NCI-H1092 treated with DMSO at 0.1 percent for 48 hours (cell line): ENCODE measurements around the gene GTF3A.

Experiments
- DNase-seq: peaks from one replicate; lab custom pipeline; 2025; lab: John Stamatoyannopoulos, UW

The GTF3A gene

DNA sequence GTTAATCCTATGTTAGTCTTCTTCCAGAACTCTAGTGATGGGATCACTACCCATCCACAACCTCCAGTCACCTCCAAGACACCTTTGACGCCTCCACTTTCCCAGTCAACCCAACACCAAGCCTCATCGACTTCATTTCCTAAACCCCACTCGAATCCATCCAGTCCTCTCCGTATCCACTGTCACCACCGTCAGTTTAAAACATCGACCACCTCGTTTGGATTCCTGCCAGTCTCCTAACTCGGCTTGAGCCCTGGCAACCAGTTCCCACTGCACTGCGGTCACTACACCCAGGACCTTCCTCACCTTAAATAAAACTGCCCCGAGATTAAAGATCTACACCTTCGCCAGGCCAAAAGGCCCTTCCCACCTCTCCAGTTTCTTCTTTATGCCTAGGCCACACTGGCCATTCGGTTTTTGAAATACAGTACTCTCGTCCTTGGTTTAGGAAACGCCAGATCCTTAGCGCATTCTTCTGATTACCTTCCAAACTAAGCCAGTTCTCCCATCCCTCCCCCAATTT lies 24.7 kb downstream of the GTF3A start:
- no peak for DNase-seq

DNA sequence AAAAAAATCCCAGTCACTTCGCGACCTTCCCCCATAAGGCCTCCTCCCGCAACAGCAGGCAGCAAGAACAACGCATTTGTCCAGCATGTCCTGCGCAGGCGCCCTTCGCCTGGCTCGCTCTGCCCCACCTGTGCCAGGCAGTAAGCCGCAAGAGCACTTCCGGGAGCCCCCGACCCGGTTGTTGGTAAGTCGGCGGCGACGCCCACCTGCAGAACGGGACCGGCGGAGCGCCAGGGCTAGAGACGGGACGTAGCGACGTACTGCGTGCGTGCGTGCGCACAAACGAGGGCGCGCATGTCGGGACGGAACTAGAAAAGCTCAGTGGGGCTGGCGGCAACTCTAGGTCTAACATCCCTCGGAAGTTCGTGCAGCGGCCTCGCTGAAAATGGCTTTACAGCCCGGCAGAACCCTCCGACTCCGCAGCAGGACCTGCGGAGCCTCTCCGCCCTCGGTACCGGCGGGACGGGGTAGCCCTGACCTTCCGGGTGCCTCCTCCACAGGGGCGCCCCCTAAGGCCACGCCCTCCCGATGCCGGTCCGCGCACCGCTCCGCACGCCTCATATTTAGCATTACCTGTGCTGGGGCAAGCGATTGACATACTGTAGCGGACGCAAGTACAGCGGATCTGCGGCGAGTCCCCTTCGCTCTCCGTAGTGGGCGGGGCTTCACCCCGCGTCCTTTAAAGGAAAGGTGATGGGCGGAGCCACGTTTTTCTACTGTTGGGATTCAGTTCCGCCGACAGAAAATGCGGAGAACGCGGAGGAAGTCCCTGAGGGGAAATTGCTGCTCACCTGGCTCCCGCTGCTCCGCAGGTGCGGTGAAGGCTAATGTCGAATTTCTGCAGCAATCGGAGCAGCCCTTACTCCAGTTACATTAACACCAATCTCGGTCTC lies 25.8 kb downstream of the GTF3A start, which contains the start of gene MTIF3:
Gene MTIF3, minus strand, starts transcription at position 629 of the 893 bp plus-strand sequence. CDS start 10,116 bp downstream, outside the sequence.
- DNase-seq: peak; percentile 96

DNA sequence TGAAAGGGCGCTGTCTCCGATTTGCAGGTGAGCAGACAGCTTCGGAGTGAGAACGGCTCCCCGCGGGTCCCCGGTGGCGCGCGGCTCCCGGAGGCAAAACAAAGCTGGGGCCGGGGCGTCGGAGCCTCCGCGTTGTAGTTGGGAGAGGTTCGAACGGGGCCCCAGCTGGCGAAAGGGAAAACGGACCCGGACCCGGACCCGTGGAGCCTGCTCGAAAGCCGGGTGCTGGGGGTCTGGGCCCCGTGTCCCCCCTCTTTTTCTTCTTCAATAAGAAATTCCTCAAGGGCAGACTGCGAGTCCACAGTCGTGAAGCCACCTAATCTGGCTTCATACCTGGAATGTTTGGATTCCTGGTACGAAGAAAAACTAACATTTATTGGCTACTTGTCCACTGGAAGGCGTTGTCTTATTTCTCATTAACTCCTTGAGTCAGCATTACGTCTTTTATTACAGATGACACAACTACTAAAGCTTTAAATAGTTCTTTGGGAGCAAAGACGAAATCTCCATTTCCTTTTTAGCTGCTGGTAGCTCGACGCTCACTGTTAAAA lies 26.6 kb downstream of the GTF3A start:
- no peak for DNase-seq

DNA sequence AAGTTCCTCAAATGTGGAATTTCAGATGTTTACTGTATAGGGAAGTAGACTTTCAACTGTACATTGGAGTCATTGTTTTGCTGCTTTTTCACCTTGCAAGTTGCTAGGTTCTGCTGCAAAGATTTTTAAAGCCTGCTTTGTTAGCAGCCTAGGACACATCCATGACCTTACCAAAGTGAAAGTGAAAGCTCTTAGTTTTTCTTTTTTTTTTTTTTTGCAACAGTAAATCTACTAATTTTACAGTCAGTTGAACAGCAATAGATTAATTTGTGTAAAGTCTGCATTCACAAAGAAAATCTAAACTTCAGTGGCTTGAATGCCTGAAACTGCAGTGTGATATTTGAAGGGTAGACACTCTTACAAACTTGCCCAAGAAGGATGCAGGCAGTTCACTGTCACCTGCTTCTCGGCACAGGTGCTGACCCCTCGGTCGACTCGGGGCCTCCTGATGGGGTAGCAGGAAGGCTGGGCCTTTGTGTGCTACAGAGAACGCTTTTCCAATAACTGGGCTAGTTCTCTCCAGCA lies 31.0 kb downstream of the GTF3A start:
- DNase-seq: no peak

DNA sequence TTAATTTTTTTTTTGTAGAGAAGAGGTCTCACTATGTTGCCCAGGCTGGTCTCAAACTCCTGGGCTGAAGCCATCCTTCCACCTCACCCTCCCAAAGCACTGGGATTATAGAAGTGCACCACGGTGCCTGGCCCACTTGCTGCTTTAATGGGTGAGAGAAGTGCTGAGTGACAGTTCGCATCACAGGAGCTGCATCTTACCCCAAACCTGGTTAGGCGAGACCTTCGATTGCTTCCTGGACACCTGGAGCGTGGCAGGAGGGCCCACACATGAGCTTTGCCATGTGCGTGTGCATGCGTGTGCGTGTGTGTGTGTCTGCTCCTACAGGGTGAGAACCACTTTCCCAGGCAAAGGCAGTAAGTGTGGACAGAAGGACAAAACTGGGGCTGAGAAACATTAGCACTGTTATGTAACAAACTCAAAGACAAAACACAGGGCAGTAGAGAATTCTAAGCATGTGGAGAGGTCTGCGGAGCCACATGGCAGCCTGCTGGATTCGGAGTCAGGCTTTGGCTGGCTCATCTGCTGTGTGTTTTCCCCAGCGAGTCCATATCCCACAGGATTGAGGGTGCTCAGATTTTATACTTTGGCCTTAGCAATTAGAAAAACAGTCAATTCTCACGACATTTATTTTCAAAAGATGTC lies 37.6 kb downstream of the GTF3A start:
- no peak for DNase-seq

DNA sequence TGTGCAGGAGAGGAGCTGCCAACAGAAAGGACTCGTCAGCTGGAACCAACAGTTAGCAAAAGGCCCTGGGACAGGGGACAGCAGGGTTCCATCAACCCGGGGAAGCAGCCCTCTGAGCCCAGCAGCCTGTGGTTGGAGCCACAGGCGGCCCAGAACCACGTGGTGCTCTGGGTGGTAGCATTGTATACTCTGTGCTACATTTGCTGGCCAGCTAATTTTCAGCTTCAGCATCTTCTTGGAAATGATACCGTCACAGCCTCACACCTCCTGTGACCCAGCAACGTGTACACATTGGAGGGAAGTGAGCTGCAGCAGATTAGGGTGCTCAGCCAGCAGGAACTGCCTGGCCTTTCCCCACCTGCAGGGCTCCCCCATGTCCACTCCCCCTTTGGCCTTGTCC lies 39.1 kb downstream of the GTF3A start:
- DNase-seq: no peak

DNA sequence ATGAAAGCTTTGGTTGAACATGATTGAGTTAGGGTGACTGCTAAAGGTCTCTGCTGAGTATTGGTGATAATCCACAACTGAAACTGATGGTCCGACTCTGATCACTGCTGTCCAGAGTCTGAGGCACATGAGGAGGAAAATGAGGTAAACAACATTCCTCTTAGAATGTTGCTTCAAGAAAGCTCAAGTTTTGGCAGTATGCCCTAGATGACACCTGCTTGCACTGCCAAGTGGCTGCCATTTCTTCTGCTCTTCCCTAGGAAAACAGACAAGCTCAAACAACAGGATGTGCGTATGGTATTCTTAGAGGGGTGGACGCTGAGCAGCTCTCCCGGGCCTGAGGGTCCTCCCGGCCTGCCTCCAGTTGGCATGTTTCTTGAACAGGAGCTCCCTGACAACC lies 41.2 kb downstream of the GTF3A start:
- DNase-seq: no peak

DNA sequence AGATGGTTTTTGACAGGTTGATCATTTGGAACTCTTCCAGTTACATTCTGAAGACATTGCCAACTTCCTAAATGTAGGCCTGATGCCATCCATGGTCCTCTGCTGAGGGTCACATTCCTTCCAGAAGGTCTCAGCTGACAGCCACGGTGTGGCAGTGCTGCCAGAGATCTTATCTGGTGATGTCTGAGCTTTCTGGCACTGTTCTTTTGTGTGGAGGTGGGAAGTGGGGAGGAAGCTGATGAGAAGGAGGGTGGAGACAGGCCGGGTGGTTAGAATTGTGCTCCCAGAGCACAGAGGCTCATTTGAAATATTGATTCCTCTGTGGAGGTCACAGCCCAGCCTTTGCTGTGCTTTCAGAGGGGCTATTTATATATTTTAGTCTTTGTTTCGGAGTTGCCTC lies 42.1 kb downstream of the GTF3A start:
- DNase-seq: no peak

DNA sequence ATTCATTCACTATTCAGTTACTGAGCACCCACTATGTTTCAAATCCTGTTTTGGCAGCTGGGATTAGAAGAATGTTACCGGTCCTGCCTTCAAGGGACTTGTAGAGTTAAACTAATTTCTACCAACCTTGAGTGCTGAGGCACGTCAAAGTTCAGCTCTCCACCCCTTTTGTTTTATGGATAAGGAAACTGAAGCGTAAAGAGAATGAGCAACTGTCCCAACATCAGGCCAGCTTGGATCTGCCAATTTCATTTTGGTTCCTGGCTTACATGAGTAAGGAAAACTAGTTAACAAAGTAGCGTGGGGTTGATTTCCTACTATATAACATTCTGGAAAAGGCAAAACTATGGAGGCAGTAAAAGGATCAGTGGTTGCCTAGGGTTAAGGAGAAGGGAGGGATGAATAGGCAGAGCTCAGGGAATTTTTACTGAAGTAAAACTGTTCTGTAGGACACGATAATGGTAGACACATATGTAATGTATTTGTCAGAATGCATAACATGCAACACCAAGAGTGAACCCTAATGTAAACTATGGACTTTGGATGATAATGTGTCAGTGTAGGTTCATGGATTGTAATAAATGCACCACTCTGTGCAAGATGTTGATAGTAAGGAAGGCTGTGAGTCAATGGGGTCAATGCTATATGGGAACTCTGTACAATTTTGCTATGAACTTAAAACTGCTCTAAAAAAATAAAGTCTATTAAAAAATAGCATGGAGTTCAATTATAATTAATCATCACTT lies 45.8 kb downstream of the GTF3A start:
- DNase-seq: no peak

DNA sequence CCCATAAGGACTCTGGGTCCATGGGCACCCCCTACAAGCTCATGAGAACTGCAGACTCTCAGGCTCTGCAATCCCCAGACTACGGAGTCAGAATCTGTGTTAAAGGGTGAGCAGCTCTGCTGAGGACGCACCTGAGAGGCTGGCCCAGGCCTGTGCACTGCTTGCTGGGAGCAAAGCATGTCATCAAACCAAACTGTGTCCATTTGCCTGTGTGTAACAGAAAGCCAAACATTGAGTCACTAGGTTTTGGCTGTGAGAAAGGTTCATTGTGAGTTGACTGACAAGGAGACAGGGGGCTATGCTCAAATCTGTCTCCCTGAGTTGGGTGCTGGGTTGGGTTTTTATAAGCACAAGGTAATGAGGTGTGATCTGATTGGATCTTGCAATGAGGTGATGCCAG lies 48.0 kb downstream of the GTF3A start:
- DNase-seq: no peak

DNA sequence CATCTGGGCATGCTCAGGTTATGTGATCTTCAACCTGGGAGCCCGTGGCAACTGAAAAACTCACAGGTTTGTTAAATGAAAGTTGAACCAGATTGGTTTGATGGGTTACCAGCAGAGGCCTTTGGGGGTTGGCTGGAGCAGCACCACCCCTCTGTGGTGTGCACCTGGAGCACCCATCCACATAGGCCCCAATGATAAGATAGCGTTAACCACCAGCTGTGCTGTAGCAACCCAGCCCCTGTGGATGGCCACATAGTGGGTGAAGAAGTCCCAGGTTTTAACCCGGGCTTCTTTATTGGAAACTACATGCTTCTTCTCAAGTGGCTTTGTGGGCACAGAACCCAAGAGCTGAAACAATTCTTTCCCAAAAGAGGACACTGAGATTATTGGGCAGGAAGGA lies 48.5 kb downstream of the GTF3A start:
- DNase-seq: no peak

DNA sequence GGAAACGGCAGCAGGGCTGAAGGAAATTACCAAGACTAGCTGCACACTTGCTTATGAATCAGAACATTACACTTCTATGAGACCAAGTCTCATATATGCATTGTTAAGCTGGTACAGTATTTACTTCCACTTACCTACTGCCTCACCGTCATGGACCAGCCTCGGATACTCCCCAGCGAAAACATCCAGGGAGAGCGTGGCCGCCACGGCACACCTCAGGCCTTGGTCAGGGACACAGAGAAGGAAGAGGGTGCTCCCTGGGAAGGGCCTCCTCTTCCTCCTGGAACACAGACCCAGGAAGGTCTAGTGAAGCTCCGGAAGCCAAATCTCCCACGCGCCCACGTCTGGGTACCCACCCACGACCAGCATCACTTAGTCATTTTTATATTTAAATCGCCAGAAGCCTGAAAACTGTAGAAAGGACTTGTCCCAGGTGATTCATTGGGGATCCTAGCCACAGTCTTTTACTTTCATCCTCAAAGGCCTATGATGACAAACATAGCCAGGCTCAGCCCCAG lies 50.4 kb downstream of the GTF3A start:
- DNase-seq: no peak

DNA sequence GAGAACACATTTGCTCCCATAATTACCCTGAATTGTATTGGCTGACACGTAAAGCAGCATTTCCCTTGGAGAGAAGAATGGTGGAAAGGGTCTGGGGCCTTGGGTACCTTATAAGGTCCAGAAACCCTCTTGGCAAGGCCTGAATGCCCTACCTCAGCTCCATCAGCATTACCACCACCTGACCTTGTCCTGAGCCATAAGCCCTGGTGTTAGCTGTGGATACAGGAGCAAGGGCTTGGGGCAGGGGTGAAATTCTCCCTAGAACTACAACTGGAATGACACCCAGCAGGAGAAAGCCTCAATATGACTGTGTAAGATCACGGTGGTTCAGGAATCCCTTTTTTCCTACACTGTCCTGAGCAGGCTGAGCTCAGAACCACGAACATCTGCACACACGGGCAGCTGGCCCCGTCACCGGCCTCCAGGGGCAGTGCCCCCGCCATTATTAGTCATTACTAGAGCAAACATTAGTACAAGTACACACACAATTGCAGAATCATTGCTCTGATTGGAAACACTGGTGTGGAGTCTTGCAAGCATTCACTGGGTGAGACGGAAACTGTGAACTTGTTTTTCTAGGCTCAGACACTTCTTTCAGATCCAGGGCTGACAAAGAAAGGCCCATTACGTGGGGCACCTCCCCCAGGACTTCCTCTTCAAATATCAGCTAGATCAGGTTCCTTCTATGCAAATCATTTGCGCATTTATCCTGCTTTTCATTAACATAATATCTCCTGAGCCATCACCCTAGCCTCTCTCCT lies 52.7 kb downstream of the GTF3A start:
- DNase-seq: no peak

DNA sequence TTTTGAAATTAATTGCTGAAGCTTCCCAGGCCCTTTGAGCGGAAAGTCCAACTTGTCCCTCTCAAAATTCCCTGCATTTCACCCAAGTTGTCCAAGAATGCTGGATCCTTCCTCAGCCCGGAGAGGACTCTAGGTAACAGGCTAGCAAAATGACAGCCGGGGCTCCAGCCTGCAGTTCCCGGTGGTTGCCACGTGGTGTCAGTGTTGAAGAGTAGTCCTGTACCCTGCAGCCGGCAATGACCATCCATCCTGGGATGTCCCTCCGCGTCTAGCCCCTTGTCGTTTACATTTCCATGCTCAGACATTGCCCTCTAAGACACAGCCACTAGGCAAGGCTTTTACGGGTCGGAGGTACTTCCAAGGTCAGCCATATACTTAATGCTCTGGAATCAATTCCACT lies 57.3 kb downstream of the GTF3A start:
- DNase-seq: peak; percentile 36

DNA sequence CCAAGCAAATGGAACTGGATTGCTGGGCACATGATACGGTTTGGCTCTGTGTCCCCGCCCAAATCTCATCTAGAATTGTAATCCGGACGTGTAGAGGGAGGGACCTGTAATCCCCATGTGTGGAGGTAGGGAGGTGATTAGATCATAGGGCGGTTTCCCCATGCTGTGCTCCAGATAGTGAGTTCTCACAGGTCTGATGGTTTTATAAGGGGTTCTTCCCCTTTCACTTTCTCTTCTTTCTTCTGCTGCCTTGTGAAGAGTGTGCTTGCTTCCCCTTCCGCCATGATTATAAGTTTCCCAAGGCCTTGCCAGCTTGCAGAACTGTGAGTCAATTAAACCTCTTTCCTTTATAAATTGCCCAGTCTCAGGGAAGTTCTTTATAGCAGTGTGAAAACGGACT lies 58.6 kb downstream of the GTF3A start:
- DNase-seq: no peak

DNA sequence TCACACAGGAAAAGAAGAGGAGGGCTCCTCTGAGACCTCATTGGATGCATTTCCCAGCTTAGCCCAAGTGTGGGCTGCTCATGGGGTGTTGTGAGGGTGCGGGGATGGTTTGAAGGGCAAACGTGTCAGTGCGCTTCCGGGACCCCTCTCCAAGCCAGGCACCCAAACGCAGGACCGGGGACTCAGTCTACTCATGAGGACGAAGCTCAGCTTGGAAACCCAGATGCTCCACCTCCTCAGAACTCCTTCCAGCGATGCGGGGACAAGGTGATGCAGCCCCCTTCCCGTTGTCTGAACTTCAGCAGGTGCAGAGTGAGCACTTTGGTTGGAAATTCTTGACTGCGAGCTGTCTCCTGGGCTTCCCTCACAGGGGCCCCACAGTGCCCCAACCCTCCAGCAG lies 59.0 kb downstream of the GTF3A start:
- no peak for DNase-seq
